ENCODE measurements around the gene RAB34.

Gene RAB34

DNA sequence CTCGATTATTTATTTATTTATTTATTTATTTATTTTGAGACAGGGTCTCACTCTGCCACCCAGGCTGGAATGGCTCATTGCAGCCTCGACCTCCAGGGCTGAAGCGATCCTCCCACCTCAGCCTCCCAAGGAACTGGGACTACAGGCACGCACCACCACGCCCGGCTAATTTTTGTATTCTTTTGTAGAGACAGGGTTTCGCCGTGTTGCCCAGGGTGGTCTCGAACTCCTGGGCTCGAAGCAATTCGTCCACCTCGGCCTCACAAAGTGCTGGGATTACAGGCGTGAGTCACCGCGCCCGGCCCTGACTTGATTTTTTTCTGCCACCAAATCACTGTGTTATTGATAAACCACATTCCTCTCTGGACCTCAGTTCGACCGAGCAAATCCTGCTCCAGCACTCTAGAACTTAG is 1.4 kb upstream of the RAB34 start:
- TF ChIP-seq, protein P1, sequence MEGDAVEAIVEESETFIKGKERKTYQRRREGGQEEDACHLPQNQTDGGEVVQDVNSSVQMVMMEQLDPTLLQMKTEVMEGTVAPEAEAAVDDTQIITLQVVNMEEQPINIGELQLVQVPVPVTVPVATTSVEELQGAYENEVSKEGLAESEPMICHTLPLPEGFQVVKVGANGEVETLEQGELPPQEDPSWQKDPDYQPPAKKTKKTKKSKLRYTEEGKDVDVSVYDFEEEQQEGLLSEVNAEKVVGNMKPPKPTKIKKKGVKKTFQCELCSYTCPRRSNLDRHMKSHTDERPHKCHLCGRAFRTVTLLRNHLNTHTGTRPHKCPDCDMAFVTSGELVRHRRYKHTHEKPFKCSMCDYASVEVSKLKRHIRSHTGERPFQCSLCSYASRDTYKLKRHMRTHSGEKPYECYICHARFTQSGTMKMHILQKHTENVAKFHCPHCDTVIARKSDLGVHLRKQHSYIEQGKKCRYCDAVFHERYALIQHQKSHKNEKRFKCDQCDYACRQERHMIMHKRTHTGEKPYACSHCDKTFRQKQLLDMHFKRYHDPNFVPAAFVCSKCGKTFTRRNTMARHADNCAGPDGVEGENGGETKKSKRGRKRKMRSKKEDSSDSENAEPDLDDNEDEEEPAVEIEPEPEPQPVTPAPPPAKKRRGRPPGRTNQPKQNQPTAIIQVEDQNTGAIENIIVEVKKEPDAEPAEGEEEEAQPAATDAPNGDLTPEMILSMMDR (IDR thresholded peaks at IDR 0.05; ENCODE audit: low read depth, low read length, missing control alignments) = no peak
- H3K4me3 ChIP-seq (replicated peaks; ENCODE audit: low read depth, low read length) = peak overlapping the region; percentile 99
- no peak for DNase-seq (ENCODE audit: extremely low read depth, low read depth)

DNA sequence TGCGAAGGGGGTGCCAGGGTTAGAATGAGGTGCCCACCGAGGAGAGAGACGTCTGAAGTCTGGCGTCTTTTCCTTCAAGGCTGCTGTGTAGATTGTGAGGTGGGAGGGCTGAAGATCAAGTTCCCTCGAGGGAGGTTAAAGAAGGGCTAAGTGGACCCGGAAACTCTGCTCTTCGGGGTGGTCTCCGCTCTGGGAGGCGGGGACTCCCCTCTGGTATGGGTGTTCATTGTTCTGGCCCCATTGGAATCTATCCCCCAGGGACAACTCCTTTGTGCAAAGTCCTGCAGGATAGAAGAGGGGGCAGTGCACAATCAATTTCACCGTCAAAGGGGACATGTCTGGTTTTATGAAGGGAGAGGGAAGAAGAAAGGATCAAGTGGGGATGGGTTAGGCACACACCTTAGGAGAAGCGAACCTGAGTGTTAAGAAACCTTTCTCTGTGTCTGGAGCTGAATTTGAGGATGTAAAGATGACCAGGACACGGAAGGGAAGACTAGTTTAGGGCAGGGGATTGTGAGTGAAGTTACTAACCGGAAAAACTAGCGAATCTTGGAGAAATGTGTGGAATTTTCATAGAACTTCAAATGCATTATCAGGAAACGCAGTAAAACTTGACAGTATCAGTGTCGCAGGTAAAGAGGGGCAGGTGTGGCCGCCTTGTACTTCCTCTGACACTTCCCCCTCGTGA is 809 bp upstream of the RAB34 start:
- DNase-seq (ENCODE audit: extremely low read depth, low read depth) = no peak
- peak overlapping the region; percentile 99 for H3K4me3 ChIP-seq (replicated peaks; ENCODE audit: low read depth, low read length)
- TF ChIP-seq, protein P1 (IDR thresholded peaks at IDR 0.05; ENCODE audit: low read depth, low read length, missing control alignments) = no peak

DNA sequence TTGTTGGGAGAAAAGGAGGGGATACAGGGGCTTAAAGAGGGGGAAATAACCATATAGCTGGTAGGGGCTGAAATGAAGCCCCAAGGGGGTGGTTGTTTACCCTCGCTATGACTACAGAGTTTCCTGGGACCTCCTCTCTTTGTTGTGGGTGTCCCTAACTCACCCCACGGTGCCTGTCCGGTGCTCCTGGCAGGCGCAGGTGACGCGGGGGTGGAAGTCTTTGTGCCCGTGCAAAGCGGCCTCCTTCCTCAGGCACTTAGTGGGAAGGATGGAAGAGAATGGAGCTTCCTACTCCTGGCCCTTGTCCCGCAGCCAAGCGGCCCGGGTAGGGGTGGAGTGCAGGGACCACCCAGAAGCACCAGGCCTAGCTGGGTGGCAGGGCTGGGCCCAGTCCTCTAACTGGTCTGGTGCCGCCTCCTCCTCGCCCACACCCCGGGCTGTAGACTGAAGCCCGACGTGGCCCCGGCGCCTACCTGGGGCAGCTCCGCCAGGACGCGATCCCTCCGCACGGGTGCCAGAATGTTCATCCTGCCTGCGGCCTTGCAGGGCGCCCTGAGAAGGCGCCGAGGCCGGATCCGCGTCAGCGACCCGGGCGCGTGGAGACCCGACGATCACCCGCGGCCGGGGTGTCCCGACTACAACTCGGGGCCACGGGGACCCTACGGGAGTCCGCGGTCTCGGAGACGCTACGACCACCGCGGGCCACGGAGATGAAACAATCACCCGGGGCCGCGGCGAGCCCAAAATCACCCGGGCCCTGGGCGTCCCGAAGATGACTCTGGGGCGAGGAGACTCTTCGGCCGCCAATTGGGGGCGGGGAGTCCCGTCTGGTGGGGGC is 709 bp downstream of the RAB34 start:
- peak overlapping the region; percentile 99 for H3K4me3 ChIP-seq (replicated peaks; ENCODE audit: low read depth, low read length)
- DNase-seq (ENCODE audit: extremely low read depth, low read depth) = no peak
- TF ChIP-seq, protein P1 (IDR thresholded peaks at IDR 0.05; ENCODE audit: low read depth, low read length, missing control alignments) = no peak

DNA sequence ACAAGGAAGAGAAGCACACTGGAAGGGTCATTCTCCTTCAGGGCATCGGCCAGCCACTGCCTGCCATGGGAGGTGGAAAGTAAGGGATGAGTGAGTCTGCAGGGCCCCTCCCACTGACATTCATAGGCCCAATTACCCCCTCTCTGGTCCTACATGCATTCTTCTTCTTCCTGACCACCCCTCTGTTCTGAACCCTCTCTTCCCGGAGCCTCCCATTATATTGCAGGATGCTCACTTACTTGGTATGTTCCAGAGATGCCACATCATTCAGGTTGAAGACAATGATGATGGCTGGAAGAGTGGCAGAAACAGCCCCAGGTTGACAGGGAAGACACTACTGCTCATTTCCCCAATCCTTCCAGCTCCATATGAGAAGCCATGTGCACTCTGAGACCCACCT is 2.5 kb downstream of the RAB34 start:
- DNase-seq (ENCODE audit: extremely low read depth, low read depth) = no peak
- H3K4me3 ChIP-seq (replicated peaks; ENCODE audit: low read depth, low read length) = peak overlapping the region; percentile 99
- TF ChIP-seq, protein P1 (IDR thresholded peaks at IDR 0.05; ENCODE audit: low read depth, low read length, missing control alignments) = no peak

DNA sequence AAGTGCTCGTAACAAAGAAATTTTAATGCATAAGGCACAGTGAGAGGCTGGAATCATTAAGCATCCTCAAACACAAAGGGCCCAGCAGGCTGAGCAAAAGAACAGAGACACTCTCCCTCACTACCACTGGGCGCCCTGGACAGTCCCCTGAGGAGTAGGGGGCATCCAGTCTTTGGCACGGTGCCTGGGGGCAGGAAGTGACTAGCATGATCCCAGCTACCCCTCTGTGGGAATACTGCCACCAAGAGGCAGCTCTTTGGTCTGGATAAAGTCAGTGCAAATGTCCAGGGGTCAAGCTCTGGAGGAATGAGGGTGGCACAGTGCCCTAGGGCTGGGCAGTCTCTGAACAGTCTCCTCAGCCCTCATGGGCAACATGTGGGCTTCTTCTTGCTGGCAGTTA is 3.4 kb downstream of the RAB34 start:
- TF ChIP-seq, protein P1 (IDR thresholded peaks at IDR 0.05; ENCODE audit: low read depth, low read length, missing control alignments) = no peak
- no peak overlapping the region for H3K4me3 ChIP-seq (replicated peaks; ENCODE audit: low read depth, low read length)
- DNase-seq (ENCODE audit: extremely low read depth, low read depth) = no peak

DNA sequence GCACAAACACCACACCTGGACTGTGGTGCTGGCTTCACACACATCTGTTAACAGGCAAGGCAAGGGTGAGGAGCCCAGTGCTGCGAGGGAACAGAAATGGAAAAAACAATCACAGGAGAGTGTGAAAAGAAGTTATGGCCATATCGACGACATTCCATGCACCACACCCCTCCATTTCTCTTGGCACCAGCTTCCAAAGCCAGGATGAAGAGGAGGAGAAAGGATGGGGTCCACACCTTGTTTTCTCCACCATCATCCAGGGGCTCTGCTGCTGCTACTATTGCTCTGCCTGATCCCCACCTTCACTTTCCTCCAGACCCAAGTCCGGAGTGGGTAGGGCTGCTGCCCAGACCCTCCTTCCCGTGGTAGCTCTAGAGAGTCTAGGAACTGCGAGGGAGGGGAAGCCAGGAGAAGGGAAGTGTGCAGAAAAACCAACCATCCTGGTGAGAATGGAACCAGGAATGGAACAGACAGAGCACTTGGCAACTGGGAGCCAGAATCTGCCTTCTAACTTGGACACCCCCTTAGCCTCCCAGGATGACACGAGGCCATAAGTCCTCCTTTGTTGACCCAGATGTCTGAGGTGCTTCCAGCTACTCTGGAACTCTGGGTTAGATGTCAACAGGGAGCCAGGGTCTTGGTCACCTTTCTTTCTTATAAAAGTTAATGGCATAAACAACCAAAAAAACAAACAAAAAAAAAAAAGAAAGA is 4.8 kb downstream of the RAB34 start:
- DNase-seq (ENCODE audit: extremely low read depth, low read depth) = no peak
- H3K4me3 ChIP-seq (replicated peaks; ENCODE audit: low read depth, low read length) = no peak overlapping the region
- TF ChIP-seq, protein P1 (IDR thresholded peaks at IDR 0.05; ENCODE audit: low read depth, low read length, missing control alignments) = no peak
